RKO (cell line): Measurements from ENCODE around the gene ZNF598.

Experiments
- DNase-seq: peaks from one replicate; pipeline ENCODE4 v3.0.0-alpha.2; 2016; ENCODE audit warnings: low spot score

ZNF598 gene

GRCh38 chr16:1990351-1991134 is 19.1 kb downstream of the ZNF598 start:
- DNase-seq, result no peak

GRCh38 chr16:1990101-1990350 is 19.6 kb downstream of the ZNF598 start:
- DNase-seq, result no peak

- DNase-seq, result peak; percentile 64
Observed at GRCh38 chr16:1989209-1990100, 20.2 kb downstream of the ZNF598 start, which contains the start of gene SYNGR3. TSS of gene SYNGR3 (plus strand) at chr16:1989970. CDS start at chr16:1990103, 133 bp downstream.

GRCh38 chr16:1987198-1987597 is 22.4 kb downstream of the ZNF598 start:
- DNase-seq, result no peak

GRCh38 chr16:1985466-1986150 is 24.0 kb downstream of the ZNF598 start:
- no peak for DNase-seq

- DNase-seq, result peak; percentile 57
Observed at GRCh38 chr16:1984347-1985225, 25.0 kb downstream of the ZNF598 start.

- DNase-seq, result peak; percentile 92
Observed at GRCh38 chr16:1983544-1984346, 25.9 kb downstream of the ZNF598 start, which contains the start of gene GFER. TSS of gene GFER (plus strand) at chr16:1984193. CDS start at chr16:1984219, 26 bp downstream.

- DNase-seq, result peak; percentile 38
Observed at GRCh38 chr16:1982991-1983543, 26.6 kb downstream of the ZNF598 start.

- DNase-seq, result no peak
Observed at GRCh38 chr16:1982013-1982433, 27.6 kb downstream of the ZNF598 start.

GRCh38 chr16:1981398-1981836 is 28.2 kb downstream of the ZNF598 start, which contains the start of gene NOXO1:
TSS of gene NOXO1 (minus strand) at chr16:1981469. CDS start at chr16:1981179, 290 bp downstream.
- no peak for DNase-seq

GRCh38 chr16:1980770-1981087 is 28.9 kb downstream of the ZNF598 start:
- no peak for DNase-seq

GRCh38 chr16:1980030-1980769 is 29.4 kb downstream of the ZNF598 start:
- DNase-seq, result no peak

- DNase-seq, result no peak
Observed at GRCh38 chr16:1979271-1980029, 30.2 kb downstream of the ZNF598 start.

- no peak for DNase-seq
Observed at GRCh38 chr16:1978476-1979120, 31.0 kb downstream of the ZNF598 start.

GRCh38 chr16:1977875-1978268 is 31.7 kb downstream of the ZNF598 start:
- DNase-seq, result no peak

GRCh38 chr16:1976951-1977874 is 32.4 kb downstream of the ZNF598 start:
- DNase-seq, result no peak

GRCh38 chr16:1976216-1976520 is 33.5 kb downstream of the ZNF598 start:
- no peak for DNase-seq
